Epithelial cell of proximal tubule (primary cell): ENCODE results near the gene KMT2D. TPM values are rescaled to one million over a fixed set of nuclear protein-coding genes. Genes with fewer than 3 reads are reported as not detected.

Experiments used
- total RNA-seq: library from RNA; depleted of rRNA; stranded (reverse); fragments of >200 nt; gene quantifications from 2 replicates; pipeline ENCODE4 v1.2.3, GENCODE V29; 2015

The KMT2D gene
- total RNA-seq, 1 donor from 2014 or later: 17.2 TPM

Other genes starting within 250 kb of the KMT2D start
- 19.6 and 32.6 TPM in 2 replicates for gene CACNB3, start 242.3 kb downstream of the KMT2D start, total RNA-seq
- 84.0 and 90.8 TPM in 2 replicates for gene DDX23, start 208.6 kb downstream of the KMT2D start, total RNA-seq
- gene RND1, start 194.9 kb downstream of the KMT2D start, total RNA-seq: 3.3 and 8.9 TPM in 2 replicates
- gene FKBP11, start 135.3 kb downstream of the KMT2D start, total RNA-seq: 21.0 and 21.8 TPM in 2 replicates
- gene ARF3, start 103.3 kb downstream of the KMT2D start, total RNA-seq: 62.8 and 108 TPM in 2 replicates
- gene WNT10B, start 89.1 kb downstream of the KMT2D start, total RNA-seq: not detected in 2 replicates
- gene WNT1, start 82.5 kb downstream of the KMT2D start, total RNA-seq: not detected in 2 replicates
- 0.14 and 0.29 TPM in 2 replicates for gene DDN, start 61.4 kb downstream of the KMT2D start, total RNA-seq
- gene PRKAG1, start 42.0 kb downstream of the KMT2D start, total RNA-seq: 50.7 and 68.5 TPM in 2 replicates
- gene RHEBL1, start 9.2 kb upstream of the KMT2D start, total RNA-seq: 1.6 and 2.3 TPM in 2 replicates
- gene DHH, start 34.0 kb upstream of the KMT2D start, total RNA-seq: 0.14 and 0.52 TPM in 2 replicates
- gene LMBR1L, start 50.1 kb upstream of the KMT2D start, total RNA-seq: 21.8 and 37.8 TPM in 2 replicates
- gene TUBA1B, start 70.6 kb upstream of the KMT2D start, total RNA-seq: 2,565 and 4,770 TPM in 2 replicates
- 929 and 1,025 TPM in 2 replicates for gene TUBA1A, start 128.3 kb upstream of the KMT2D start, total RNA-seq
- gene TUBA1C, start 204.3 kb upstream of the KMT2D start, total RNA-seq: 1,483 and 2,573 TPM in 2 replicates
- gene PRPH, start 234.4 kb upstream of the KMT2D start, total RNA-seq: 1.1 TPM in 1 of 2 replicates, not detected in the other